GM19395 (cell line): ENCODE data around the gene COL24A1.

Experiments used
- ATAC-seq: cut with Tn5 transposase; IDR thresholded peaks from one replicate; pipeline ENCODE4 v1.9.1; 2021; ENCODE audit warnings: mild to moderate bottlenecking, moderate library complexity; ENCODE audit not compliant: unreplicated experiment

COL24A1 gene

GRCh38 chr1:85707267-85707989 lies 449.1 kb downstream of the COL24A1 start:
- peak; percentile 35 for ATAC-seq

GRCh38 chr1:85705940-85706339 lies 450.6 kb downstream of the COL24A1 start:
- no peak for ATAC-seq

- ATAC-seq, result no peak
These were observed 456.1 kb downstream of the COL24A1 start for GRCh38 chr1:85700422-85700821.

GRCh38 chr1:85697895-85698294 lies 458.7 kb downstream of the COL24A1 start:
- no peak for ATAC-seq

- no peak for ATAC-seq
These were observed 463.8 kb downstream of the COL24A1 start for GRCh38 chr1:85692730-85693314.

GRCh38 chr1:85689775-85690404 lies 466.7 kb downstream of the COL24A1 start:
- no peak for ATAC-seq

- no peak for ATAC-seq
These were observed 473.1 kb downstream of the COL24A1 start for GRCh38 chr1:85683292-85684025.

- ATAC-seq, result no peak
These were observed 475.5 kb downstream of the COL24A1 start for GRCh38 chr1:85681087-85681486.
